Activated CD8-positive, alpha-beta memory T cell treated with anti-CD3 and anti-CD28 coated beads, Interleukin-2, amount 50 U/mL, for 4 hours (primary cell): Measurements from ENCODE around the gene CCDC159.
"Not testable (repeated sequence)": the region's sequence is repeated elsewhere in the genome, so short reads cannot be mapped to it uniquely, and the experiment has no call there.

Experiments
- DNase-seq: peaks from one replicate; pipeline ENCODE4 v3.0.0-alpha.2; 2020

CCDC159 gene

DNA sequence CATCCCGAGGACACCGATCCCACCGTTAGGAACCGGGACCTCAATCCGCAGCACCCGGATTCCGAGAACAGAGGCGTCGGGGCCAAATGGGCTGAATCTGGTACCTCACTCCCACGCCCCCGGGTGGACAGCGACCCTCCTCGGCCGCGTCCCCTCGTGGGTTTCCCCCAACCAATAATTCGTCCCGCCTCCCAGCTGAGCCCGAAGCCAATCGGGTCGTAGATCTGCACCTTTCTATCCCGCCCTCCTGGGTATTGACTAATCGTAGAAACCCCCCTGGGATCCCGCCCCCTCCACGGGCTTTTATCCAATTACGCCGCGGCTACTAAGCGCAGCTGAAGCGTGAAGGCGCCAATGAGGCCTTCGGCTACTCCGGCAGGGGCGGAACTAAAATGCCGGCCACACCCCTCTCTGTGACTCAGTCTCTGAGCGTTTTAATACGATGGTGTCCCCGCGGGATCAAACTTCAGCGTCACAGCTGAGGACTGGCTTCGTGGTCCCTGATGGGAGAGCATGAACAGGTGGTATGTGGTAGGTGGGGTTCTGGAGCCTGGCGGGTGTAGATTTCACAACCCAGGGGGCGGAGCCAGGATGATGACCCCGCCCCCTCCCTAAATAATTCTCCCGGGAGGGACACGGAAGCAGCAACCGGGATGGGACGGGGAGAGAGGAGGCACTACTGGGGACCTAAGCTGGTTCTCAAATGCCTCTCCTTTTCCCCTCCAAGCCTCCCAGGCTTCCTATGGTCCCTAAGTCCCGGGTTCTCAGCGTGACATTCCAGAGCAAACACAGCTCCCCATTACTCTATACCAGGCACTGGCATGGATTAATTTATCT is at the start of gene CCDC159, which contains the start of gene TMEM205:
TSS of gene CCDC159 (plus strand) at position 416 of the 837 bp plus-strand sequence. CDS start at position 504, 88 bp downstream.
TSS of gene TMEM205 (minus strand) at position 165 of the 837 bp plus-strand sequence. CDS start 649 bp downstream, outside the sequence.
- peak; percentile 98 for DNase-seq

DNA sequence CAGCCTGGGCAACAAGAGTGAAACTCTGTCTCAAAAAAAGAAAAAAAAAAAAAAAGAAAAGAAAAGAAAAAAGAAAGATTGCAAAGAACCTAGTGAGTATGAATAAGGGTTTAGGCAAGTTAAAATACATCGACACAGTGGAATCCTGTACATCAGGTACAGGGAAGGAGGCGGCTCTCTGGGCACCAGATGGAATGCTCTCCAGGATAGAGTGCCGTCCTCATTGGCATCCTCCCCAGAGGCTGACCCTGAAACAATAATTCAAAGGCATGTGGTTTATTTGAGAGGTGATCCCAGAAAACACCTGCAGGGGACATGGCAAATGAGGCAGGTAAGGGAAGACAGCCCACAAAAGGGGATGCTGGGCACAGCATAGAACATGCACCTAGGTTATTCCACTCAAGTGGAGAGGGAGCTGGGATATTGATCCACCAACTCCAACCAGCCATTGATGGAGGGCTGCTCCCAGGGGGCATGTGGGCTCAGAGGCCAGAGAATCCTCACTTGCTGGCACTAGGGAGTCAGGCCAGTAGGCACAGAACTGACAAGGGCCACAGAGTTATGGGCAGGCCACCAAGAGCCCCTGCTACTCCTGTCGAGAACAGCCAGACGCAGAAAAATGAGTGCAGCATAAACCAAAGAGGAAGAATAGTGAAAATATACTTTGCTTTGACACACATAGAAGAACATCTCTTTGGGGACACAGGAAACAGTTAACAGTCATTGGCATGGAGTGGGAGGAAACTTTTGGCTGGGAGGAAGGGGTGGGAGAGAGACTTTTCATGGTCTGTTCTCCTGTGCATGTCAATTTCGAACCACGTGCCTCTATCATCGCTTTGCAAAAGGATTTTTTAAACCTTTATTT is 46.1 kb upstream of the CCDC159 start:
- no peak for DNase-seq

- DNase-seq, result no peak
Observed at GRCh38 chr19:11300811-11301120, 45.6 kb upstream of the CCDC159 start.

DNA sequence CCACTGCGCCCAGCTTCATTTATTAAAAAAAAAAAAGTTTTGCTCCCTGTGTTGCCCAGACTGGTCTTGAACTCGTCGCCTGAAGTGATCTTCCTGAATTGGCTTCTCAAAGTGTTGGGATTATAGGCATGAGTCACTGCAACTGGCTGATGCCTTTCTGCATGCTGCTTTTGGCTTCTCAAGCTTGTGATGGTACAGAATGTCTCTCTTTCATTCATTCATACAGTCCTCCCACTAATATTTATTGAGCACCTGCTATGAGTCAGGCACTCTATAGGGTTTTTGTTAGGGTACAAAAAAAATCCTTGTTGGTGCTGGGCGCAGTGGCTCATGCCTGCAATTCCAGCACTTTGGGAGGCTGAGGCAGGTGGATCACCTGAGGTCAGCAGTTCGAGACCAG is 41.4 kb upstream of the CCDC159 start:
- no peak for DNase-seq

GRCh38 chr19:11306337-11306736 is 40.0 kb upstream of the CCDC159 start:
- no peak for DNase-seq

DNA sequence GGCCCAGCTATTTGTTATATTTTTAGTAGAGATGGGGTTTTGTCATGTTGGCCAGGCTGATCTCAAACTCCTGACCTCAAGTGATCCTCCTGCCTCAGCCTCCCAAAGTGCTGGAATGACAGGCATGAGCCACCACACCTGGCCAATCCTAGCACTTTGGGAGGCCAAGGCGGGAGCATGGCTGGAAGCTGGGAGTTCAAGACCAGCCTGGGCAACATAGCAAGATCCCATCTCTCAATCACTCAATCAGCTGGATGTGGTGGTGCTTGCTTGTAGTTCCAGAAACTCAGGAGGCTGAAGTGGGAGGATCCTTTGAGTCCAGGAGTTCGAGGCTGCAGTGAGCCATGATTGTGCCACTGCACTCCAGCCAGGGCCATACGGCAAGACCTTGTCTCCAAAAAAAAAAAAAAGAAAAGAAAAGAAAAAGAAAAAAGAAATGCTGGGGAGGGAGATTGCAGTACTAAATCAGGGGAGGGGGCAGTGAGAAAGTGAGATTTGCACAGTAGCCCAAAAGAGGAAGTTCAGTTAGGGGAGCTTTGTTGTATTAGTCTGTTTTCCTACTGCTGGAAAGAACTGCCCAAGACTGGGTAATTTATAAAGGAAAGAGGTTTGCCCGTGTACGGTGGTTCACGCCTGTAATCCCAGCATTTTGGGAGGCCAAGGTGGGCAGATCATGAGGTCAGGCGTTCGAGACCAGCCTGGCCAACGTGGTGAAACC is 25.9 kb upstream of the CCDC159 start:
- DNase-seq, result not testable (repeated sequence)

GRCh38 chr19:11321191-11322126 is 24.9 kb upstream of the CCDC159 start:
- no peak for DNase-seq

GRCh38 chr19:11322269-11323024 is 23.9 kb upstream of the CCDC159 start:
- no peak for DNase-seq

DNA sequence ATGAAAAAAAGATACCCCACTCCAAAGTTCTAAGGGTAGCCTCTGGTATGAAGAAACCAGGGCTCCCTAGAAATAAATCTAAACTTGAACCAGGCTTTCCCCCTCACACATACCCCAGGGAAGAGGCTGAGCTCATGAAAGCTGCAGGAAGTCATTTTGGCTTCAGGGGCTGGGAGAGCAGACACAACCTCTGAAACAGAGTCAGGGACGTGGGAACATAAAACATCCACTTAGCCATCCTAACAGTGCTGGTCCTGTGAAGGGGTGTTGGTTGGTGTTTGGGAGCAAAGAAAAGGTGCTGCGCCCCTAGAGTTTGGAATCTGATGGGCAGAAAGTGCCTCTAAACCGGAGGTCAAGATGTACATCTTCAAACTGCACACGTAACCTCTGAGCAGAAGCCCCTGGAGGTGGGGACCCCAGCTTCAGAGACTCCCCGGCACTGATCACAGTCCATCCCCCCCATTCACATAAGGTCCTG is 22.7 kb upstream of the CCDC159 start:
- no peak for DNase-seq

DNA sequence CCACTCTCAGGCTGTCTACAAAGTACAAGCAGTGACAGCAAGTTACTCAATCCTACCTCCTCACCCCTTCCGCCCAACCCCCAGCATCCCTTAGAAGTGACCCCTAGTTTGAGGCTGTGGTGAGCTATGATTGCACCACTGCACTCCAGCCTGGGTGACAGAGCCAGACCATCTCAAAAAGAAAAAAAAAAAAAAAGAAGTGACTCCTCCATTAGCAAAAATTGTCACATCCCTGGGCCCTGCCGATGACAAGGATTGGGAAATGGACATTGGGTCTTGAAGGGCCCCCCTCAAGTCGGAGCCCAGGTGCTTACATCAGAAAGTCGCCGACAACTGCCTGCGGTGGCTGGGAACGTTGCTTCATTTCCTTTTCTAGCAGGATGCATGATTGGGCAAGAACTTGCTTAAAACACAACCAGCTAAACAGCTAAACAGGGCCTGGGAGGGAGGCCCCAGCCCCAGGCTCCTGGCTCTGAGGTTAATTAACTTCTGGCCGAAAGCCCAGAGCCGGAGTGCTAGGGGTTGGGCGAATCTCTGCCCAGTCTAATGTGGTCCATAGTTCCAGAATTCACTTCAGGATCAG is 22.1 kb upstream of the CCDC159 start:
- no peak for DNase-seq

- no peak for DNase-seq
Observed at GRCh38 chr19:11324748-11325389, 21.4 kb upstream of the CCDC159 start.

DNA sequence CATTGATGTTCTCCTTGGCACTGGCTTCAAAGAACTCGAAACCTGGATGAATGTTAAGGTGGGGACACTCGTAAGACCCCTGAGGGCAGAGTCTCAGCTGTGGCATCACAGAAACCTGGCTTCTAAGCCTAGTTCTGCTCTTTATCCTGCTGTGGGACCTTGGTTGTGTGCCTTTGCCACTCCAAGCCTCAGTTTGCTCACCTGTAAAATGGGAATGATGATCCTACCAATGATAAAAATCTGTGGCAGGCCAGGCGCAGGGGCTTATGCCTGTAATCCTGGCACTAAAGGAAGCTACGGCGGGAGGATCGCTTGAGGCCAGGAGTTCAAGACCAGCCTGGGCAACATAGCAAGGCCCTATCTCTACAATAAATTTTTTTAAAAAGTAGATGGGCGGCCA is 20.8 kb upstream of the CCDC159 start:
- DNase-seq, result no peak

- DNase-seq, result no peak
Observed at GRCh38 chr19:11330127-11330526, 16.2 kb upstream of the CCDC159 start.

GRCh38 chr19:11331502-11331901 is 14.8 kb upstream of the CCDC159 start:
- DNase-seq, result no peak

DNA sequence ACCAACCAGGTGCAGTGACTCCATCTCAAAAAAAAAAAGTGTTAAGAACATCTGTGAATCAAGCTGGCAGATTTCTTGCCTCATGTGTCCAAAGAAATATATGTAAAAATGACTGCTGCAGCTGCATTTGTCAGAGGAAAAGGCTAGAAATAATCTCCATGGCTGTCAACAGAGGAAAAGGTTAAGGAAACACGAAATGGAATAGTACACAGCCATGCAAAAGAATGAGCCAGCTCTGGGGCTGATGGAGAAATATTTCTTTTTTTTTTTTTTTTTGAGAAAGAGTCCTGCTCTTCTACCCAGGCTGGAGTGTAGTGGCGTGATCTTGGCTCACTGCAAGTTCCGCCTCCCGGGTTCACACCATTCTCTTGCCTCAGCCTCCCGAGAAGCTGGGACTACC is 13.5 kb upstream of the CCDC159 start:
- DNase-seq, result no peak

GRCh38 chr19:11333838-11334237 is 12.5 kb upstream of the CCDC159 start:
- DNase-seq, result not testable (repeated sequence)

DNA sequence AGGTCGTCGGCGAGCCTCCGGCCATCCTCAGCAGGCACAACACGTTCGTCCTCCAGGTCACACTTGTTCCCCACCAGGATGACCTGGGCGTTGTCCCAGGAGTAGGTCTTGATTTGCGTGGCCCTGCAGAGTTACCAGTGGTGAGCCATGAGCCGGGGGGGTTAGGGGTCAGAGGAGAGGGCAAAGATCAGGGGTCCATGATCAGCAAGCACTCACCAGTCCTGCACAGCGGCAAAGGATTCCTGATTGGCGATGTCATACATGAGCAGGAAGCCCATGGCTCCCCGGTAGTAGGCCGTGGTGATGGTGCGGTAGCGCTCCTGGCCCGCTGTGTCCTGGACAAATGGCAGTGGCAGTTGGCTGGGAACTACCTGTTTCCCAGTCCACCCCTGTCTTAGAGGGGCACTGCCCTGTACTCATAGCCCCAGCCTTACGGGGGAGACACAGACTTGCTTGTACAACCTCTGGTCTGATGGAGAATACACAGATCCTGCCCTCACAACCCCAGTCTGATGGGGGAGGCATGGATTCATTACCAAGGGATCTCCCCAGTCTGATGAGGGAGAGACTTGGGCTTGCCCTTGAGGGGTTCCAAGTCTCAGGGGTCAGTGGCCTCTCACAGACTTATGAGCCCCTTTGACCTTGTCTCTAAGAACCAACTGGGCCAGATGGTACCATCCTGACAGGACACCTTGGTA is 10.7 kb upstream of the CCDC159 start:
- DNase-seq, result no peak

GRCh38 chr19:11337080-11337479 is 9.2 kb upstream of the CCDC159 start:
- DNase-seq, result no peak

DNA sequence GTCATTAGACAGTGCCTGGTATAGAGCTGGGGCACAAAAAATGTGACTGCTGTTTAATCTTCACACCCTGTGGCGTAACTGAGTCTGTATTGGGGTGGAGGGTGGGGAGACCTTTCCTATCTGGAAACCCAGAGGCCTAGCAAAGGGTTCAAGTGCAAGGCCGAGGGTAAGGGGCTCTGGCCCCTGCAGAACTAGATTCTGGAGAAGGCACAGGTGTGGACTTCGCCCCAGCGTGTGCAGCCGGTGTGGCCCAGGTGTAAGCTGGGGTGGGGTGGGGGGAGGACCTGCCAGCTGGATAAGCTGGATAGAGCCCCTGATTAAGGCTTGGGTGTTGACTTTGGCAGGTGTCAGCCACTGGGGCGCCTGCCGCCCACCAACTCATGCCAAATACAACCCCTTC is 8.2 kb upstream of the CCDC159 start:
- no peak for DNase-seq
